ENCODE data around the gene CHTOP.
"Not testable (repeated sequence)": the region's sequence is repeated elsewhere in the genome, so short reads cannot be mapped to it uniquely, and the experiment has no call there.

CHTOP gene, protein sequence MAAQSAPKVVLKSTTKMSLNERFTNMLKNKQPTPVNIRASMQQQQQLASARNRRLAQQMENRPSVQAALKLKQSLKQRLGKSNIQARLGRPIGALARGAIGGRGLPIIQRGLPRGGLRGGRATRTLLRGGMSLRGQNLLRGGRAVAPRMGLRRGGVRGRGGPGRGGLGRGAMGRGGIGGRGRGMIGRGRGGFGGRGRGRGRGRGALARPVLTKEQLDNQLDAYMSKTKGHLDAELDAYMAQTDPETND

GRCh38 chr1:153633754-153634665 lies at the start of gene CHTOP:
Gene CHTOP, plus strand, starts transcription at chr1:153634066. Its CDS starts 2,523 bp downstream, at chr1:153636589.
- DNase-seq (ENCODE audit: low spot score): peak; percentile 98

DNA sequence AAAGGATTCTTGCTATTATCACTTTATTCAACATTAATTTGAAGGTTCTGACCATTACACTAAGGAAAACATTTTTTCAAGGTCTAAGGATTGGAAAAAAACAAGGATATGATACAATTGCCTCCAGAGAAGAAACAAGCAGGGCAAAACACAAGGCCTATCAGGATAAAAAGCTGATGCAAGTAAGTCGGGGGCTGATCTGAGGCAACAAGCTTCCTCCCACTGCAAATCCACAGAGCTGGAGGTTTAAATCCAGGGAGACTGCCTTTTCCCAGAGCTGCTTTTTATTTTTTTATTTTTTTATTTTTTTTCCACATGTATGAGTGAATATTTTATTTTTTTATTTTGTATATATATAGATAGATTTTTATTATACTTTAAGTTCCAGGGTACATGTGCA lies 48.9 kb upstream of the CHTOP start:
- DNase-seq (ENCODE audit: low spot score): no peak

DNA sequence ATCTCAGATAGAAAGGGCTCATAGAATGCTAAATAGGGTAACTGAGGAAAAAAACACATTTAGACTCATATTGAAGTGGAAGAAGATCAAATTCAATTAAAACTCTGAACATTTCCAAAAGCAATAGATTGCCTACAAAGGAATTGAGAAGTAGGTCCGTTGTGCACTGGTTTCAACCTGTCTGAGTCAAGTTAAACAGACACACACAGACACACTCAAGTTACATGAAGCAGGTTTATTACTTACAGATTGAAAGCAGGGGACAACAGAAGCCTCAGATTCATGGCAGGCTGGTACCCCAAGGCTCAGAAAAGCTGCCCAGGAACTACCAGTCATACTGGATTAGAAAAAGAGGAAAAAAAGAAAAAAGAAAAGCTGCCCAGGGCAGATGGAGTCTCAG lies 47.5 kb upstream of the CHTOP start:
- DNase-seq (ENCODE audit: low spot score): no peak

GRCh38 chr1:153587314-153587713 lies 46.6 kb upstream of the CHTOP start:
- no peak for DNase-seq (ENCODE audit: low spot score)

DNA sequence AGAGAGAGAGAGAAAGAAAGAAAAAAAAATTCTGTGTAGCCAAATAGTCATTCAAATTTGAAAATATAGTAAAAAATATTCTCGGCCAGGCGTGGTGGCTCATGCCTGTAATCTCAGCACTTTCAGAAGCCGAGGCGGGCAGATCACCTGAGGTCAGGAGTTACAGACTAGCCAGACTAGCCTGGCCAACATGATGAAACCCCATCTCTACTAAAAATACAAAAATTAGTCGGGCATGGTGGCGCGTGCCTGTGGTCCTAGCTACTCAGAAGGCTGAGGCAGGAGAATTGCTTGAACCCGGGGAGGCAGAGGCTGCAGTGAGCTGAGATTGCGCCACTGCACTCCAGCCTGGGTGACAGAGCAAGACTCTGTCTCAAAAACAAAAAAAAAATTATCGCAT lies 45.8 kb upstream of the CHTOP start:
- not testable (repeated sequence) for DNase-seq (ENCODE audit: low spot score)

GRCh38 chr1:153588482-153588881 lies 45.4 kb upstream of the CHTOP start:
- no peak for DNase-seq (ENCODE audit: low spot score)

GRCh38 chr1:153592748-153593147 lies 41.1 kb upstream of the CHTOP start:
- no peak for DNase-seq (ENCODE audit: low spot score)

DNA sequence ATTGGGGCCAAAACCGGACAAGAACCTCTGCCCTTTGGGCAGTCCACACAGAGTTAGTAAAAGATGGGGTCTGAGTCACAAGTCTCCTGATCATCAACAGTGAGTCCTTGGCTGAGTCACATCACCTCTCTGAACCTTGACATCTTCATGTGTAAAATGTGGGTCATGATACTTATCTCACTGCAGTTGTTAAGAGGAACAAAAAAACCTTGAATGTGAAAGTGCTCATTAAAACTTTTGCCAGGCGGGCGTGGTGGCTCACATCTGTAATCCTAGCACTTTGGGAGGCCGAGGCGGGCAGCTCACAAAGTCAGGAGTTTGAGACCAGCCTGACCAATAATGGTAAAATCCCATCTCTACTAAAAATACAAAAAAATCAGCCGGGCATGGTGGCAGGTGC lies 36.7 kb upstream of the CHTOP start:
- peak; percentile 25 for DNase-seq (ENCODE audit: low spot score)

DNA sequence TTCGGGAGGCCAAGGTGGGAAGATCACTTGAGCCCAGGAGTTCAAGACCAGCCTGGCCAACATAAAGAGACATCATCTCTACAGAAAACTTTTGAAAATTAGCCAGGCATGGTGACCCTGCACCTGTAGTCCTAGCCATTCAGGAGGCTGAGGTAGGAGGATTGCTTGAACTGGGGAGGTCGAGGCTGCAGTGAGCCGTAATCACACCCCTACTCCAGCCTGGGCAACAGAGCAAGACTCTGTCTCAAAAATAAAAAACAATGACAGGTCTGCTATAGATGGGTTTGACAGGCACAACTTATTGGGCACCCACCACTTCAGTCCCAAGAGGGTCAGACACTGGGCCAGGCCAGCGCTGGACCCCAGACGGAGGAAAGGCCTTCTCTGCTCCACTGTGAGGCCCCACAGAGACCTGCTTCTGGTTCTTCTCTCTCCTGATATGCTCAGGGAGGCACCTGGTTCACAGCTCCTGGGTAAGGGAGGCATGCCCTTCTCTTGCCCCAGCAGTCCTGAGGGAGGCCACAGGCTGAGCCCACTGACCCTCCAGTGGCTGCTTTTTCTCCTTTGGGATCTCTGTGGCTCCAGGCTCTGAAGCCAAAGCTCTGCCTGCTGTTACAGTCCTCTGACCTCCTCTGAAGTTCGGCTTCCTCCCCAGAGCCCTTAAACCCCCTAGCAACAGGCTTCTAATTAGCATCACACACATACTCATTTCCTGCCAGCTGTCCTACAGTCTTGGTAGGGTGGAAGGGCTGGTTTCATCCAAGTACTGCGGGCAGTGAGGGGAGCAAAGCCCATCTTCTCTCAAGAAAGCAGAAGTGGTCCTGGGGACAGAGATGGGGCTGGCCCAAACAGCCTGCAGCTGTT lies 35.3 kb upstream of the CHTOP start:
- peak; percentile 53 for DNase-seq (ENCODE audit: low spot score)

DNA sequence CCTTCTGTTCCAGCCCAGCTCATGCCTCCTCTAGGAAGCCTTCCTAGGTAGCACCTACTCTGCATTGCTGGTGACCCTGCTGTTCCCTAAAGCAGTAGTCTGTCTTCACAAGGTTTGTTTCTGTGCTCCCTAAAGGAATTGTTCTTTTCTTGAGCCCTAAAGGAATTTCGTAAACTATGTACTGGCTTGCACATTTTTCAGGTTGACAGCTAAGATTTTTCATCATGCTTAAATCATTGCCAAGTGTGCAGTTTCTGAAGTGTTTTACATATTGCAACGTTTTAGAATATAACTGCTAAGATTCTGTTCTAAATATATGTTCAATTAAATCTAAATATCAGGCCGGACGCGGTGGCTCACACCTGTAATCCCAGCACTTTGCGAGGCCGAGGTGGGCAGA lies 34.0 kb upstream of the CHTOP start:
- DNase-seq (ENCODE audit: low spot score): no peak

DNA sequence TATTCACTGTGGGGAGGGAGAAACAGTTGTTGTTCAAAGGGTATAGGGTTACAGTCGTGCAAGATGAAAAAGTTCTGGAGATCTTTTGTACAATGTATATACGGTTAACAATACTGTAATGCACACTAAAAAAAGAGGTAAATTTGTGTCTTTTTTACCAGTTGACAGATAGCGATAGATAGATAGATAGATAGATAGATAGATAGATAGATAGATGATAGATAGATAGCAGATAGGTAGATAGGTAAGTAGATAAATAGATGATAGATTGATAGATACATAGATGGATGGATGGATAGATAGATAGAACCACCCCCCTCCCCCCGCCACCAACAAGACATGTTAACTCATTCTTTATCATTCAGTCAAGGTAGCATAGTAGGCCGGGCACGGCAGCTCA lies 31.1 kb upstream of the CHTOP start:
- no peak for DNase-seq (ENCODE audit: low spot score)

- no peak for DNase-seq (ENCODE audit: low spot score)
Observed at GRCh38 chr1:153606194-153606593, 27.7 kb upstream of the CHTOP start.

DNA sequence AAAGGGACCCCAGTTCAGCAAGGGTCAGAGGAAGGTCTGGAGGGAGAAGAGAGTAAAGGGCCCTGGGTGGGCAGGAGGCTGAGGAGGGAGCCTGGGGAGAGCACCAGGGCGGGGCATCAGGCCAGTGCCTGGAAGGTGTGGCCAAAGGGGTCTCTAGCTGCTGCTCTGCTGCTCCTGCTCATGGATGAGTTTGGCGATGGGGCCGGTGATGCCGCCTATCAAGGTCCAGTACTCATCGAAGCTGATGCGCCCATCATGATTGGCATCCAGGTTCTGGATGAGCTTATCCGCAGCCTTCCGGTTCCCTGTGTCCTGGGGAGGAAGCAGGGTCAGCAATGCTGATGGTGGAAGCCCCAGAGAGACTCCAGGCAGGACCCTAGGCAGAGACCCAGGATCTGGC lies 26.5 kb upstream of the CHTOP start:
- no peak for DNase-seq (ENCODE audit: low spot score)

DNA sequence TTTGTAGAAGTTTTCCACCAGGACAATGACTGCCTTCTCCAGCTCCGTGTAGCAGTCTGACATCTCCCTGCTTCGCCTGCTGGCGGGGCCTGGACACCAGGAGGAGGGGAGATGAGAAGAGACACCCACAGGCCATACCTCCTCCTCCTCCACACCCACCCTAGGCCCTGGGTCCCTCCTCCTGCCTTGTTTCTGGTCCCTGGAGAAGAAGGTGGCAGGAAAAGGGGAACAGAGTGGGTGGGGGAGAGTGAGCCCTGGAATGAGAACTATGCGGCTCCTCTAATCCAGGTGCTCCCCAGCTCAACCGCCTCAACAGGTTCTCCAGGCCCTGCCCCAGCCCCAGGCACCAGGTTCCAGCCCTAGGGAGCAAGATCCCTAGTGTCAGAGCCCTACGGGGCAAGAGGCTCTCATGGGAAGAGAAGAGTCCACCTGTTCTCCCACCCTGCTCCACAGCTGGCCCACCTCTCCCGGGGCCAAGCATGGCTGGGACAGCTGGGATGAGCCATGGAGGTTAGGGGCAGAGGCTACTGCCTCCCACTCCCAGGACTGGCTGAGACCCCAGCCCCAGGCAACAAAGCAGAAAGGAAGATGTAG lies 25.7 kb upstream of the CHTOP start:
- no peak for DNase-seq (ENCODE audit: low spot score)

DNA sequence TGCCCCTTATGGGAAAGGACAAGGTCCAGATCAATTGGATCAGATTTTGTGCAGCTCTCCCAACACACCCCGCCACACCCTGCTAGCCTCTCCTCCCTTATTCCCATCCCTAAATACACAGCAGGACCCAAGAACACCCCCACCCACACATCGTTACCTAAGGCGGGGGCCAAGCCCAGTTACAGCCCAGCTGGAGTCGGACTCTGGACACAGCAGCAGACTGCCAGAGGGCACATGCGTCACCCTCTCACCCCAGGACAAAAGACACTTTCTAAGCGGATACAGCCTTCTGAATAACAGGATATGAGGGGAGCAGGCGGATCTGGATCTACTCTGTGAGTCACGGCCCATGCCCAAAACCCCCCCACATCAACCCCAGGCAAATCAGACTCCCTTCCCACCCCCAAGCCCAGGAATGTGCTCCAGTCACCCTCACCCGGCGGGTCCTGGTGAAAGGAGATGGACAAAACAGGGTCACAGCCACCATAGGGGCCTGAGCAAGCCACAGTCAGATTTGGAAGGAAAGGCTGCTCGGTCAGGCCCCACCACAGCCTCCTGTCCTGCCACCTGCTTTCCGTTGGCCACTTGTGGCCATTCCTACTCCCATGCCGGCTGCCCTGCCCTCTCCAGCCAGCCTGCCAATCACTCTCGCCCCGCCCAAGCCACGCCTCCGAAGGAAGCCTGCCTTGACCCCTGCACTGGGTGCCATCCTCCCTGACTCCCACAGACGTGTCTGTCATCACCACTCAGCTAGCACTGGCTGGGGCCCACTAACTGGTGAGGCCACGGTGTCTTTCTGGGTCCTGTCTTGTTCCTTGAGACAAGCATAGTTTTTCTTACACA lies 24.9 kb upstream of the CHTOP start:
- peak; percentile 94 for DNase-seq (ENCODE audit: low spot score)

- DNase-seq (ENCODE audit: low spot score): no peak
Observed at GRCh38 chr1:153609585-153609907, 24.3 kb upstream of the CHTOP start.

- DNase-seq (ENCODE audit: low spot score): no peak
Observed at GRCh38 chr1:153610334-153610733, 23.5 kb upstream of the CHTOP start.

DNA sequence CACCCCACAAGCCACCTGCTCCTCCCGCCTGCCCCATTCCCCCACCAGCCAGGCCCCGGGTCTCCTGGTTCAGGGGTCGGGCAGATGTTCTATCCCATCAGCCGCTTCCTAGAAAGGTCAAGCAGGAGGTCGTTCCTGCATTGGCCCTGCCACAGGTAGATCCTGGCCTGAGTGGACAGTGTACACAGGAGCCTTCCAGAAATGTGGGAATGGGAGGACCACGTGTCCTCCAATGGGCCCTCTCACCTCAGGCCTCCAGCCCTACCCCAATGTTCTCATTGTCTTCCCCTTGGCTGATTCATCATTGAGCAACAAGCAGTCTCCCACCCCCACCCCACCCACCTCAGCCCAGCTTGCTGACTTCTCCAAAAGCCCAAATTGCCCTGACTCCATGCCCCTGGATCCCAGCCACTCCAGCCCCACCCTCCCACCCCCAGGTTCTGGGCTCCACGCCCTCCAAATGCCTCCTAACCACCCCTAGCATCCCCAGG lies 23.0 kb upstream of the CHTOP start:
- no peak for DNase-seq (ENCODE audit: low spot score)

DNA sequence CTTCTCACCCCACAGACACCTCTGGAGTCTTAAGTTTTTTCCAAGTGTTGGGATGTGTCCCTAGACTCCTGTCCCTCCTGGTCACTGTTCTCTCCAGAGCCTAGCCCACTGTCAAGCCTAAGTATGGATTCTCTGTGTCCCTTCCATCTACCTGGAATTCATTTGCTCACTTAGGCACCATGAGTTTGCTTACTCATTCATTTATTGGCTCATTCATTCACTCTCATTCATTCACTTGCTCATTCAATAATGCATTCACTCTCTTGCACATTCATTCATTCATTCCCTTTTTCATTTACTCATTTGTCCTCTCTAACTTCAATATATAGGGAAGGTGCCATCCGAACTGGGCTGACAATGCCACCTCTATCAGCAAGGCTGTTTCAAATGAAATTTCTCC lies 22.5 kb upstream of the CHTOP start:
- no peak for DNase-seq (ENCODE audit: low spot score)

DNA sequence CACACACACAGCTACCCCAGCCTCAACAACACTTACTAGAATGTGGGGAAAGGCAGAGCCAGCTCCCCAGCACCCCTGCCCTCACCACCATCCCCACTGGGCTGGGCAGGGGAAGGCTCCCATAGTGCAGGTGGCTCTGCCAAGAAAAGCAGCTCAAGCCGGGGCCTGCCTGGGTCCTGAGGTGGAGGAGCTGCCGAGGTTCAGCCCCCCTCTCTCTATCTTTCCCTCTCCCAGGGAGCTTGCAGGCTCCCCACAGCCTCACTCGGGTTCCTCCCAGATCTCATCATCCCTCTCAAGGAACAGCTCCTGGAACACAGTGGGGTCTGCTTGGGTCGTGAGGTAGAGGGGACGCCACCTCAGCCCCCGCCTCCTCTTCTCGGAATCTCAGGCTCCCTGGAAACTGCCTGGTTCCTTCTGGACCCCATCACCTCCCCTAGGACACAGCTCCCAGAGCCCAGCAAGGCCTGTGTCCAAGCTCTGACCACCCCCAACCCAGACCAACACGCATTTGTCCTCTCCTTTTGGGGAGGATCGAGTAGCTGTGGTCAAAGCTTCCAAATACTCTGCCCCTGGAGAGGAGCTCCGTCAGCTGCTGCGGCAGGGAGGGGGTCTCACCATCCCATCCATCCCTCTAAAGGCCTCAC lies 21.6 kb upstream of the CHTOP start:
- DNase-seq (ENCODE audit: low spot score): no peak

Measured in hepatic stellate cell (primary cell).